ENCODE data around the gene DGKQ. TPM values are rescaled to one million over a fixed set of nuclear protein-coding genes. Genes with fewer than 3 reads are reported as not detected.

Gene DGKQ
- total RNA-seq, 2 experiments from 2014 or later, result 10.8 to 11.1 TPM

- CTCF ChIA-PET, result interaction anchor here (1.0 kb wide), 1 partner anchor 13 kb away, joined by 3 read pairs; no protein-coding TSS in a partner anchor
- Mint-ChIP-seq H3K4me1 (ENCODE audit: low read depth) (peaks cover 5% of the 10 kb centered on the region), H3K27ac (no peak overlapping the region), H3K4me3 (peak overlapping the region; percentile 38), H3K27me3 (ENCODE audit: low read depth) (no peaks in the 10 kb centered on the region), H3K36me3 (ENCODE audit: low read depth) (no peaks in the 10 kb centered on the region), H3K9me3 (no peaks in the 10 kb centered on the region)
- DNase-seq, result no peak
- intact Hi-C loops (cut with micrococcal nuclease), result no loop called here
These were observed 1.3 kb upstream of the DGKQ start for GRCh38 chr4:974668-975067.

GRCh38 chr4:972651-973424, 531 bp downstream of the DGKQ start:
- no peaks in the 10 kb centered on the region for H3K27me3 Mint-ChIP-seq (ENCODE audit: low read depth)
- H3K4me1 Mint-ChIP-seq (ENCODE audit: low read depth), result peaks cover 5% of the 10 kb centered on the region
- H3K9me3 Mint-ChIP-seq, result no peaks in the 10 kb centered on the region
- H3K36me3 Mint-ChIP-seq (ENCODE audit: low read depth), result no peaks in the 10 kb centered on the region
- CTCF ChIA-PET, result no interaction called here
- peak; percentile 53 for DNase-seq
- H3K4me3 Mint-ChIP-seq, result peak overlapping the region; percentile 59
- no peak overlapping the region for H3K27ac Mint-ChIP-seq
- intact Hi-C loops (cut with micrococcal nuclease), result loop anchor here (1.0 kb wide), 4 partner anchors 14 to 268 kb away; partner anchors contain the start of genes IDUA and PCGF3

- CTCF ChIA-PET, result no interaction called here
- H3K9me3 Mint-ChIP-seq, result no peaks in the 10 kb centered on the region
These were observed 1.5 kb downstream of the DGKQ start for GRCh38 chr4:971666-972500.

GRCh38 chr4:970854-971520, 2.4 kb downstream of the DGKQ start:
- no peaks in the 10 kb centered on the region for H3K27me3 Mint-ChIP-seq (ENCODE audit: low read depth)
- intact Hi-C loops (cut with micrococcal nuclease), result no loop called here
- no peaks in the 10 kb centered on the region for H3K36me3 Mint-ChIP-seq (ENCODE audit: low read depth)
- no peaks in the 10 kb centered on the region for H3K9me3 Mint-ChIP-seq
- CTCF ChIA-PET, result no interaction called here
- H3K27ac Mint-ChIP-seq, result no peak overlapping the region
- no peak overlapping the region for H3K4me3 Mint-ChIP-seq
- H3K4me1 Mint-ChIP-seq (ENCODE audit: low read depth), result peaks cover 5% of the 10 kb centered on the region
- DNase-seq, result no peak

More at GRCh38 chr4:971666-972500, 1.5 kb downstream of the DGKQ start:
- no peak overlapping the region for H3K27ac Mint-ChIP-seq
- H3K4me3 Mint-ChIP-seq, result peak overlapping the region; percentile 59
- no peaks in the 10 kb centered on the region for H3K27me3 Mint-ChIP-seq (ENCODE audit: low read depth)
- H3K36me3 Mint-ChIP-seq (ENCODE audit: low read depth), result no peaks in the 10 kb centered on the region
- intact Hi-C loops (cut with micrococcal nuclease), result no loop called here
- DNase-seq, result no peak
- peaks cover 5% of the 10 kb centered on the region for H3K4me1 Mint-ChIP-seq (ENCODE audit: low read depth)

- intact Hi-C loops (cut with micrococcal nuclease), result no loop called here
- Mint-ChIP-seq H3K27me3 (ENCODE audit: low read depth) (no peaks in the 10 kb centered on the region), H3K4me3 (no peak overlapping the region), H3K36me3 (ENCODE audit: low read depth) (no peaks in the 10 kb centered on the region), H3K9me3 (no peaks in the 10 kb centered on the region), H3K4me1 (ENCODE audit: low read depth) (peaks cover 5% of the 10 kb centered on the region), H3K27ac (no peak overlapping the region)
- CTCF ChIA-PET, result no interaction called here
- no peak for DNase-seq
These were observed 3.2 kb downstream of the DGKQ start for GRCh38 chr4:970046-970745.

- Mint-ChIP-seq H3K27me3 (ENCODE audit: low read depth) (no peaks in the 10 kb centered on the region), H3K27ac (no peak overlapping the region), H3K9me3 (no peaks in the 10 kb centered on the region), H3K4me3 (no peak overlapping the region), H3K36me3 (ENCODE audit: low read depth) (no peaks in the 10 kb centered on the region), H3K4me1 (ENCODE audit: low read depth) (peaks cover 5% of the 10 kb centered on the region)
- DNase-seq, result no peak
- intact Hi-C loops (cut with micrococcal nuclease), result no loop called here
- CTCF ChIA-PET, result interaction anchor here (0.5 kb wide), 1 partner anchor 450 kb away, joined by 3 read pairs; no protein-coding TSS in a partner anchor
These were observed 4.6 kb downstream of the DGKQ start for GRCh38 chr4:968621-969394.

GRCh38 chr4:968221-968620, 5.1 kb downstream of the DGKQ start:
- Mint-ChIP-seq H3K36me3 (ENCODE audit: low read depth) (no peaks in the 10 kb centered on the region), H3K4me1 (ENCODE audit: low read depth) (peaks cover 5% of the 10 kb centered on the region), H3K27ac (no peak overlapping the region), H3K9me3 (no peaks in the 10 kb centered on the region), H3K4me3 (no peak overlapping the region), H3K27me3 (ENCODE audit: low read depth) (no peaks in the 10 kb centered on the region)
- DNase-seq, result no peak
- CTCF ChIA-PET, result interaction anchor here (0.5 kb wide), 1 partner anchor 451 kb away, joined by 3 read pairs; no protein-coding TSS in a partner anchor
- intact Hi-C loops (cut with micrococcal nuclease), result no loop called here

- CTCF ChIA-PET, result no interaction called here
- H3K9me3 Mint-ChIP-seq, result no peaks in the 10 kb centered on the region
- peaks cover 5% of the 10 kb centered on the region for H3K4me1 Mint-ChIP-seq (ENCODE audit: low read depth)
- no peak overlapping the region for H3K27ac Mint-ChIP-seq
- H3K36me3 Mint-ChIP-seq (ENCODE audit: low read depth), result no peaks in the 10 kb centered on the region
- H3K27me3 Mint-ChIP-seq (ENCODE audit: low read depth), result no peaks in the 10 kb centered on the region
- no peak overlapping the region for H3K4me3 Mint-ChIP-seq
- intact Hi-C loops (cut with micrococcal nuclease), result no loop called here
- no peak for DNase-seq
These were observed 6.0 kb downstream of the DGKQ start for GRCh38 chr4:967113-968104.

GRCh38 chr4:966266-967112, 6.9 kb downstream of the DGKQ start:
- no peaks in the 10 kb centered on the region for H3K9me3 Mint-ChIP-seq
- H3K27ac Mint-ChIP-seq, result no peak overlapping the region
- intact Hi-C loops (cut with micrococcal nuclease), result no loop called here
- peaks cover 3% of the 10 kb centered on the region for H3K4me1 Mint-ChIP-seq (ENCODE audit: low read depth)
- H3K4me3 Mint-ChIP-seq, result no peak overlapping the region
- H3K27me3 Mint-ChIP-seq (ENCODE audit: low read depth), result no peaks in the 10 kb centered on the region
- CTCF ChIA-PET, result no interaction called here
- no peak for DNase-seq
- no peaks in the 10 kb centered on the region for H3K36me3 Mint-ChIP-seq (ENCODE audit: low read depth)

- DNase-seq, result no peak
- Mint-ChIP-seq H3K4me1 (ENCODE audit: low read depth) (no peaks in the 10 kb centered on the region), H3K9me3 (no peaks in the 10 kb centered on the region), H3K4me3 (no peak overlapping the region), H3K36me3 (ENCODE audit: low read depth) (no peaks in the 10 kb centered on the region), H3K27ac (no peak overlapping the region), H3K27me3 (ENCODE audit: low read depth) (no peaks in the 10 kb centered on the region)
- CTCF ChIA-PET, result no interaction called here
- intact Hi-C loops (cut with micrococcal nuclease), result no loop called here
These were observed 7.6 kb downstream of the DGKQ start for GRCh38 chr4:965766-966134.
